ENCODE measurements around the gene THAP5. TPM values are rescaled to one million over a fixed set of nuclear protein-coding genes. Genes with fewer than 3 reads are reported as not detected.

The THAP5 gene, protein sequence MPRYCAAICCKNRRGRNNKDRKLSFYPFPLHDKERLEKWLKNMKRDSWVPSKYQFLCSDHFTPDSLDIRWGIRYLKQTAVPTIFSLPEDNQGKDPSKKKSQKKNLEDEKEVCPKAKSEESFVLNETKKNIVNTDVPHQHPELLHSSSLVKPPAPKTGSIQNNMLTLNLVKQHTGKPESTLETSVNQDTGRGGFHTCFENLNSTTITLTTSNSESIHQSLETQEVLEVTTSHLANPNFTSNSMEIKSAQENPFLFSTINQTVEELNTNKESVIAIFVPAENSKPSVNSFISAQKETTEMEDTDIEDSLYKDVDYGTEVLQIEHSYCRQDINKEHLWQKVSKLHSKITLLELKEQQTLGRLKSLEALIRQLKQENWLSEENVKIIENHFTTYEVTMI
- 24.2 and 28.1 TPM in 2 replicates for total RNA-seq

DNA sequence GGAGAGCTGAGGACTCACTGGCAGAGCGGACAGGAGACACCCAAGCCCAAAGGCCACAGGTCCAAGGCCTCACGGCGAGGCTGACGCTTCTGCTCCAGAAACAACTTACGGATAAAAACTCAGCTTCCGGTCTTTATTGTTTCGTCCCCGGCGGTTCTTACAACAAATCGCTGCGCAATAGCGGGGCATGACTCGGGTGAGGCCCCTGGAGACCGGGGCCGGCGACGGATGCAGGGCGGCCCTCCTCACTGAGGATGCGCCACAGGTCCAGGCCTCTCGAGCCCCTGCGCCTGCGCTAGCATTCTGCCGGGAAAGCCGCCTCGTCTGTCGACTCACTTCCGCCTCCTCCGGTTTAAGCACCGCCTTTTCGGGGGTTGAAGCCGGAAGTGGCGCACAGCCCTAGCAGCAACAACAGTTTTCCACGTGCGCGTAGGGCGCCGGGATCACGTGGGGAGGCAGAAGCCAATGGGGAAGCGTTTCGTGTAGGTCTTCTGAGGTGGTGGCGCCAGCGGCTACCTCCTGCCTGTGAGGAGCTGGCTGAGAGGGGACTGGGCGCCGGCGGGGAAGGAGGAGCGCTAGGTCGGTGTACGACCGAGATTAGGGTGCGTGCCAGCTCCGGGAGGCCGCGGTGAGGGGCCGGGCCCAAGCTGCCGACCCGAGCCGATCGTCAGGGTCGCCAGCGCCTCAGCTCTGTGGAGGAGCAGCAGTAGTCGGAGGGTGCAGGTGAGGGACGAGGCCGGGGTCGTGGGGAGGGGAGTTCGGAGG lies at the start of gene THAP5, which contains the start of gene DNAJB9:
Gene THAP5, minus strand, starts transcription at position 326 of the 765 bp plus-strand sequence. Its CDS starts 137 bp downstream, at position 189.
Gene DNAJB9, plus strand, starts transcription at position 494 of the 765 bp plus-strand sequence. CDS start 1,853 bp downstream, outside the sequence.
- peak within 1 kb of the TSS; percentile 98 for H3K4me3 ChIP-seq (ENCODE audit: low read depth, low read length)
- peak; percentile 100 for DNase-seq (ENCODE audit: low read depth)
- TF ChIP-seq CTCF (IDR thresholded peaks at IDR 0.05; ENCODE audit: insufficient read depth, low read depth, low read length): no peak

DNA sequence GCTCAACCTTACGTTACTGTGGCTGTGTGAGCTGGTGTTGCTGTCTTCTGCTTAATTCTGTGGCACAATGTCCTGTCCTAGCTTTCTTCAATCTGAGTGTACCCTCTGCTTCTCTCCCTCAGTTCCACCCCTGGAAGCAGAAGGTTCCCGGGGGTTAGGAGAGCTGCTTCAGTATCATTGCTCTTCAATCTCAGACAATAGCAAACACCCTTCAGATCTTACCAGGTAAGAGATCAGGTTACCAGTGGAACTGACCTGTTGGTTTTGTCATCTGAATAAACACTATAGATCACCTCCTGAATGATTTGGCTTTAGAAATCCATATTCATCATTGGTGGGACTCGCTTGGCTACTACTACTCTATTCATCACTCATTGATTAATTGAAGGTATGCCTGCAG lies 48.5 kb upstream of the THAP5 start:
- no peak for TF ChIP-seq CTCF (IDR thresholded peaks at IDR 0.05; ENCODE audit: insufficient read depth, low read depth, low read length)
- no peak overlapping the region for H3K4me3 ChIP-seq (ENCODE audit: low read depth, low read length)
- no peak for DNase-seq (ENCODE audit: low read depth)

DNA sequence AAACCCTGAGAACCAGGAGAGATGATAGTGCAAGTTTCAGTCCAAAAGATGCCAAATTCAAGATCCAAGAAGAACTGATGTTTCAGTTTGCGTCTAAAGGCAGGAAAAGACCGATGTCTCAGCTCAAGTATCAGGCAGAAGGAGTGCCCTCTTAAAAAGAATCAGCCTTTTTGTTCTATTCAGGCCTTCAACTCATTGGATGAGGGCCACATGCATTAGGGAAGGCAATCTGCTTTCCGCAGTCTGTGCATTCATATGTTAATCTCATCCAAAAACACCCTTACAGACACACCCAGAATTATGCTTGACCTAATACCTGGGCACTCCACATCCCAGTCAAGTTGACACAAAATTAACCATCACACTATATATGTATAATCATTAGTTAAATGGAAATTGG lies 45.4 kb upstream of the THAP5 start:
- TF ChIP-seq CTCF (IDR thresholded peaks at IDR 0.05; ENCODE audit: insufficient read depth, low read depth, low read length): no peak
- no peak overlapping the region for H3K4me3 ChIP-seq (ENCODE audit: low read depth, low read length)
- no peak for DNase-seq (ENCODE audit: low read depth)

DNA sequence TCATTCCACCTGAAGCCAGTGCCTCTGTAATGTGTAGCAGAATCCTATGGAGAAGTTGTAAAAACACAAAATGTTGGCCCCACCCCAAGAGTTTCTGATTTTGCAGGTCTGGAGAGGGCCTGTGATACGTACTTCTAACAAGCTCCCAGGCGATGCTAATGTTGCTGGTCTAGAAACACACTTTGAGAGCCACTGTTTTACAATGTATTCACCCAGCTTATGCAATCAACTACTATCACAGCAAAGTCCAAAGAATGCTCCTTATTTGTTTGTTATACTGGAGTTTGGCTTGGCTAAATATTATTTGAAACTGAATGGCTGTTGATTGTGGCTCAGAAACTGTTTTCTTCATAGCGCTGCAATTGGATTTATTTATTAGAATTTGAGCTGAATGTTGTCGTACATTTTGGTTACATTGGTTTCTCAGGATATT lies 44.5 kb upstream of the THAP5 start:
- TF ChIP-seq CTCF (IDR thresholded peaks at IDR 0.05; ENCODE audit: insufficient read depth, low read depth, low read length): no peak
- no peak for DNase-seq (ENCODE audit: low read depth)
- H3K4me3 ChIP-seq (ENCODE audit: low read depth, low read length): no peak overlapping the region

GRCh38 chr7:108613147-108613948 lies 43.8 kb upstream of the THAP5 start:
- TF ChIP-seq CTCF (IDR thresholded peaks at IDR 0.05; ENCODE audit: insufficient read depth, low read depth, low read length): peak; percentile 65
- peak; percentile 60 for DNase-seq (ENCODE audit: low read depth)
- no peak overlapping the region for H3K4me3 ChIP-seq (ENCODE audit: low read depth, low read length)

- no peak for DNase-seq (ENCODE audit: low read depth)
- no peak for TF ChIP-seq CTCF (IDR thresholded peaks at IDR 0.05; ENCODE audit: insufficient read depth, low read depth, low read length)
- no peak overlapping the region for H3K4me3 ChIP-seq (ENCODE audit: low read depth, low read length)
These were observed 41.8 kb upstream of the THAP5 start for GRCh38 chr7:108611268-108611667.

Measured in fibroblast of villous mesenchyme (primary cell).